HepG2 (cell line): ENCODE measurements around the gene GDPD4. TPM values are rescaled to one million over a fixed set of nuclear protein-coding genes. Genes with fewer than 3 reads are reported as not detected.

Source experiments
- ATAC-seq: fragments of 200-7000 bp; cut with Tn5 transposase; 3 replicates; pipeline ENCODE4 v1.9.1; 2020; ENCODE audit warnings: mild to moderate bottlenecking, moderate library complexity
- BruUV-seq: library from RNA; stranded (reverse); fragments of 400-500 nt; replicated peaks from 2 replicates; lab custom pipeline; 2021; lab: Mats Ljungman, UMichigan
- CTCF ChIA-PET: fragments of 300-600 bp; formaldehyde crosslinking; extraction: SDS; loops from one replicate; lab custom pipeline; 2021; ENCODE audit warnings: low total read pairs, inconsistent platforms, low intra/inter-chr PET ratio; lab: Yijun Ruan, JAX
- POLR2A ChIA-PET: fragments of 350-600 bp; sonication (Branson Sonifier 250); formaldehyde crosslinking; loops from one replicate; lab custom pipeline; 2020; ENCODE audit warnings: antibody characterized with exemption, inconsistent platforms; lab: Yijun Ruan, JAX
- DNase-seq: peaks from one replicate; pipeline ENCODE4 v3.0.0-alpha.2; 2015; ENCODE audit warnings: low spot score
- FAIRE-seq: peaks from 3 replicates; lab custom pipeline; 2011; peaks lifted over from hg19 to GRCh38; lab: Jason Lieb, UNC
- H2AFZ ChIP-seq: one replicate; pipeline ENCODE4 v1.6.1; 2011; ENCODE audit warnings: low read length, inconsistent platforms
- H3K27ac ChIP-seq: fragments of 300-600 bp; 3 replicates; pipeline ENCODE4 v1.8.0; 2011; ENCODE audit warnings: mixed run types, mild to moderate bottlenecking, mixed read lengths, low read length, inconsistent platforms; ENCODE audit not compliant: insufficient read depth; ENCODE audit errors: extremely low read length
- H3K27me3 ChIP-seq, 2 experiments: fragments of 200-600 bp in 1 of 2; 2 replicates in 1 of 2; 3 replicates in 1 of 2; pipeline versions ENCODE4 v1.6.0 to v1.8.0; 2011; ENCODE audit warnings: low read length in 2 of 2, mild to moderate bottlenecking in 2 of 2, moderate library complexity in 2 of 2, inconsistent platforms in 1 of 2; ENCODE audit not compliant: insufficient read depth in 2 of 2, control insufficient read depth in 1 of 2
- H3K36me3 ChIP-seq, 2 experiments: fragments of 200-600 bp in 1 of 2; replicated peaks in 1 of 2; 2 replicates in 1 of 2; 3 replicates in 1 of 2; pipeline versions ENCODE4 v1.5.1 to v1.8.0; 2011; ENCODE audit warnings: low read length in 2 of 2, inconsistent platforms in 1 of 2; ENCODE audit not compliant: insufficient read depth in 2 of 2, control insufficient read depth in 1 of 2
- H3K4me1 ChIP-seq: 2 replicates; pipeline ENCODE4 v1.5.1; 2012; ENCODE audit warnings: low read length, inconsistent platforms; ENCODE audit not compliant: insufficient read depth
- H3K4me2 ChIP-seq: 2 replicates; pipeline ENCODE4 v1.6.0; 2011; ENCODE audit warnings: low read depth, low read length, inconsistent platforms
- H3K4me3 ChIP-seq, 3 experiments: fragments of 200-600 bp in 1 of 3; sonication (generic), shearing (Covaris generic) in 1 of 3; replicated peaks in 1 of 3; 2 replicates each; pipeline ENCODE4 v1.5.1; 2011 to 2016; ENCODE audit warnings: low read length in 3 of 3, inconsistent platforms in 2 of 3, low read depth in 2 of 3, mild to moderate bottlenecking in 2 of 3, control low read depth in 1 of 3, mixed read lengths in 1 of 3; ENCODE audit not compliant: insufficient read depth in 1 of 3
- H3K79me2 ChIP-seq: one replicate; pipeline ENCODE4 v1.6.1; 2011; ENCODE audit warnings: low read length, inconsistent platforms; ENCODE audit not compliant: insufficient read depth
- H3K9ac ChIP-seq: 2 replicates; pipeline ENCODE4 v1.6.0; 2011; ENCODE audit warnings: mild to moderate bottlenecking, low read depth, low read length, inconsistent platforms; ENCODE audit not compliant: insufficient read depth
- H3K9me3 ChIP-seq: 2 replicates; pipeline ENCODE4 v1.5.1; 2012; ENCODE audit warnings: mild to moderate bottlenecking, low read length
- H4K20me1 ChIP-seq: 2 replicates; pipeline ENCODE4 v1.6.0; 2011; ENCODE audit warnings: inconsistent platforms, mild to moderate bottlenecking, low read length, moderate library complexity; ENCODE audit not compliant: insufficient read depth
- ATF5 ChIP-seq: sonication (generic); formaldehyde crosslinking; IDR thresholded peaks from 2 replicates; pipeline ENCODE4 v1.4.0; 2020; ENCODE audit warnings: mild to moderate bottlenecking, low read depth, missing genetic modification reagents
- ELK4 ChIP-seq: sonication (generic); formaldehyde crosslinking; IDR thresholded peaks from 2 replicates; pipeline ENCODE4 v1.9.0; 2021; ENCODE audit warnings: missing genetic modification reagents, borderline replicate concordance
- MYC ChIP-seq: sonication (generic); formaldehyde crosslinking; IDR thresholded peaks from 2 replicates; pipeline ENCODE4 v1.9.0; 2021; ENCODE audit warnings: missing genetic modification reagents, borderline replicate concordance
- SALL1 ChIP-seq: sonication (generic); formaldehyde crosslinking; IDR thresholded peaks from 2 replicates; pipeline ENCODE4 v1.8.0; 2022; ENCODE audit warnings: mild to moderate bottlenecking, missing genetic modification reagents
- SOX6 ChIP-seq, 2 experiments: fragments of 450-650 bp in 1 of 2; sonication (generic) in 1 of 2; formaldehyde crosslinking in 1 of 2; IDR thresholded peaks; 2 replicates each; pipeline versions ENCODE4 v1.4.0 to v1.6.1; 2017 to 2020; ENCODE audit warnings: antibody characterized with exemption in 1 of 2, mild to moderate bottlenecking in 1 of 2, missing genetic modification reagents in 1 of 2
- SRY ChIP-seq: sonication (generic); formaldehyde crosslinking; IDR thresholded peaks from 2 replicates; pipeline ENCODE4 v1.8.0; 2022; ENCODE audit warnings: mild to moderate bottlenecking, missing genetic modification reagents
- TEAD2 ChIP-seq: sonication (generic); formaldehyde crosslinking; IDR thresholded peaks from 2 replicates; pipeline ENCODE4 v1.9.0; 2021; ENCODE audit warnings: missing genetic modification reagents
- ZFP90 ChIP-seq: sonication (generic); formaldehyde crosslinking; IDR thresholded peaks from 2 replicates; pipeline ENCODE4 v1.8.0; 2022; ENCODE audit warnings: missing genetic modification reagents, mild to moderate bottlenecking, inconsistent platforms, borderline replicate concordance
- ZNF18 ChIP-seq: sonication (generic); formaldehyde crosslinking; IDR thresholded peaks from 2 replicates; pipeline ENCODE4 v1.8.0; 2022; ENCODE audit warnings: mild to moderate bottlenecking, missing genetic modification reagents; ENCODE audit not compliant: insufficient replicate concordance
- ZNF180 ChIP-seq: sonication (generic); formaldehyde crosslinking; IDR thresholded peaks from 2 replicates; pipeline ENCODE4 v1.4.0; 2020; ENCODE audit warnings: low read depth, missing genetic modification reagents, borderline replicate concordance
- ZNF362 ChIP-seq: sonication (generic); formaldehyde crosslinking; IDR thresholded peaks from 2 replicates; pipeline ENCODE4 v1.4.0; 2020; ENCODE audit warnings: missing genetic modification reagents, mild to moderate bottlenecking, borderline replicate concordance
- ZNF496 ChIP-seq: sonication (generic); formaldehyde crosslinking; IDR thresholded peaks from 2 replicates; pipeline ENCODE4 v1.8.1; 2023; ENCODE audit warnings: mild to moderate bottlenecking, moderate library complexity, missing genetic modification reagents; ENCODE audit not compliant: insufficient replicate concordance
- ZNF503 ChIP-seq: sonication (generic); formaldehyde crosslinking; IDR thresholded peaks from 2 replicates; pipeline ENCODE4 v1.4.0; 2020; ENCODE audit warnings: missing genetic modification reagents
- ZNF552 ChIP-seq: sonication (generic); formaldehyde crosslinking; IDR thresholded peaks from 2 replicates; pipeline ENCODE4 v1.9.0; 2022; ENCODE audit warnings: missing genetic modification reagents, mild to moderate bottlenecking, borderline replicate concordance
- ZNF564 ChIP-seq: sonication (generic); formaldehyde crosslinking; IDR thresholded peaks from 2 replicates; pipeline ENCODE4 v1.8.1; 2023; ENCODE audit warnings: mild to moderate bottlenecking, missing genetic modification reagents
- ZNF7 ChIP-seq: IDR thresholded peaks from 2 replicates; pipeline ENCODE4 v1.6.1; 2016; ENCODE audit warnings: missing biosample characterization, missing genetic modification reagents
- ZNF790 ChIP-seq: sonication (generic); formaldehyde crosslinking; IDR thresholded peaks from 2 replicates; pipeline ENCODE4 v1.8.0; 2022; ENCODE audit warnings: missing genetic modification reagents, mild to moderate bottlenecking, borderline replicate concordance
- ZNF792 ChIP-seq: IDR thresholded peaks from 2 replicates; pipeline ENCODE4 v1.6.1; 2016
- WGBS: methylation state at CpG from one replicate; pipeline ENCODE4 v1.1.6; 2017; ENCODE audit warnings: low lambda C conversion rate; 5-methylcytosine and 5-hydroxymethylcytosine counted together
- in situ Hi-C: cut with HindIII; loops from 2 replicates; pipeline ENCODE4 v1.10.0; 2017; ENCODE audit warnings: low pct_unique_long_range_greater_than_20kb; ENCODE audit not compliant: extremely low pct_ligation_motif_present
- intact Hi-C: fragments of 100-400 bp; cut with micrococcal nuclease; formaldehyde crosslinking; loops from one replicate; pipeline ENCODE4 v1.10.0; 2022; ENCODE audit not compliant: unreplicated experiment
- polyA plus RNA-seq, 8 experiments: library from polyadenylated mRNA; depleted of rRNA in 3 of 8; stranded (reverse) in 7 of 8; unstranded in 1 of 8; fragments of >200 nt; fragmentation: Illumina TruSeq in 4 of 8; extraction: Trizol in 4 of 8; gene quantifications; 2 replicates each; pipeline versions ENCODE4 v1.2.1 to v1.2.3, GENCODE V29; 2011 to 2016; ENCODE audit warnings: low read depth in 4 of 8, missing spikeins in 1 of 8, mixed read lengths in 1 of 8; ENCODE audit not compliant: insufficient read depth in 1 of 8
- total RNA-seq, 5 experiments: library from RNA; depleted of rRNA; stranded (reverse); fragments of >200 nt; fragmentation: Illumina TruSeq; extraction: Trizol; gene quantifications; 2 replicates each; pipeline ENCODE4 v1.2.3, GENCODE V29; 2016; ENCODE audit warnings: low read depth in 1 of 5

GDPD4 gene
- total and polyA plus RNA-seq, 2 of the 13 experiments (the other 11 are each of a cell fraction or from before 2014, with no cell fraction given), result not detected

GRCh38 chr11:77302752-77303151 lies 1.3 kb upstream of the GDPD4 start:
- WGBS, result 1% methylated on average over 3 of the region's 3 CpGs
- intact Hi-C loops, result no loop called here
- no peaks in the 10 kb centered on the region for H3K27me3 ChIP-seq
- no peak overlapping the region for H3K9ac ChIP-seq
- H3K27ac ChIP-seq, result no peak overlapping the region
- in situ Hi-C loops, result no loop called here
- BruUV-seq, result no TSS peak
- FAIRE-seq, result no peak
- H4K20me1 ChIP-seq, result no peaks in the 10 kb centered on the region
- H3K79me2 ChIP-seq, result no peaks in the 10 kb centered on the region
- peak; percentile 70 for ATAC-seq
- peaks cover 40% of the 10 kb centered on the region for H3K4me1 ChIP-seq
- H3K36me3 ChIP-seq, result no peaks in the 10 kb centered on the region
- H2AFZ ChIP-seq, result no peak overlapping the region
- no peak overlapping the region for H3K4me3 ChIP-seq
- CTCF ChIA-PET, result no interaction called here
- POLR2A ChIA-PET, result no interaction called here
- DNase-seq, result peak; percentile 12
- H3K9me3 ChIP-seq, result no peaks in the 10 kb centered on the region
- H3K4me2 ChIP-seq, result peak overlapping the region; percentile 41; the same call in 1 of the 2 replicates
- TF ChIP-seq ZNF7 (CRISPR knock-in tag) (no peak), ZNF496 (CRISPR knock-in tag) (no peak), ZNF564 (no peak), TEAD2 (CRISPR knock-in tag) (no peak), ZNF552 (CRISPR knock-in tag) (no peak), SOX6 (IDR thresholded peaks at IDR 0.05) (no peak), SOX6 (CRISPR knock-in tag; IDR thresholded peaks at IDR 0.05) (no peak), SALL1 (no peak), ZNF362 (CRISPR knock-in tag) (no peak), ZNF792 (CRISPR knock-in tag) (peak; percentile 50; the same call in 1 of the 2 replicates), ELK4 (CRISPR knock-in tag) (no peak), MYC (CRISPR knock-in tag) (no peak), ZNF180 (CRISPR knock-in tag) (no peak), ZNF18 (CRISPR knock-in tag) (no peak), ATF5 (CRISPR knock-in tag) (no peak), ZFP90 (CRISPR knock-in tag) (no peak), ZNF790 (CRISPR knock-in tag) (no peak), ZNF503 (CRISPR knock-in tag) (no peak), SRY (CRISPR knock-in tag) (no peak)
